D721Med (cell line): Measurements from ENCODE around the gene ME3.

Experiments used
- DNase-seq: peaks from one replicate; pipeline ENCODE4 v3.0.0; 2011; ENCODE audit warnings: low spot score; ENCODE audit not compliant: insufficient read length
- FAIRE-seq: peaks from 2 replicates; lab custom pipeline; 2011; peaks lifted over from hg19 to GRCh38; lab: Jason Lieb, UNC
- CTCF ChIP-seq: IDR thresholded peaks from 2 replicates; pipeline ENCODE4 v1.5.1; 2012; ENCODE audit warnings: mild to moderate bottlenecking, control low read depth; ENCODE audit not compliant: insufficient read depth; ENCODE audit errors: missing control alignments

The ME3 gene

GRCh38 chr11:86444981-86445380 is 227.4 kb downstream of the ME3 start:
- DNase-seq (no peak), FAIRE-seq (no peak)
- TF ChIP-seq CTCF, result no peak

- no peak for TF ChIP-seq CTCF
- FAIRE-seq (no peak), DNase-seq (no peak)
Measured at GRCh38 chr11:86443415-86443814, 229.0 kb downstream of the ME3 start.

GRCh38 chr11:86442827-86443226 is 229.6 kb downstream of the ME3 start:
- DNase-seq (no peak), FAIRE-seq (no peak)
- TF ChIP-seq CTCF, result no peak

- no peak for TF ChIP-seq CTCF
- DNase-seq (no peak), FAIRE-seq (no peak)
Measured at GRCh38 chr11:86442420-86442819, 230.0 kb downstream of the ME3 start.

GRCh38 chr11:86440843-86441242 is 231.6 kb downstream of the ME3 start:
- DNase-seq, result no peak
- no peak for TF ChIP-seq CTCF
- no peak for FAIRE-seq

GRCh38 chr11:86440305-86440716 is 232.1 kb downstream of the ME3 start:
- FAIRE-seq, result no peak
- no peak for TF ChIP-seq CTCF
- DNase-seq, result no peak

- FAIRE-seq, result no peak
- DNase-seq, result no peak
- no peak for TF ChIP-seq CTCF
Measured at GRCh38 chr11:86438685-86439084, 233.7 kb downstream of the ME3 start.
